BJ (cell line): ENCODE measurements around the gene FBXW7. TPM values are rescaled to one million over a fixed set of nuclear protein-coding genes. Genes with fewer than 3 reads are reported as not detected.
A peak's percentile ranks its signal among the peaks of the same experiment; 100 is the strongest.

ENCODE experiments used
- CTCF ChIA-PET: fragments of 350-600 bp; formaldehyde crosslinking; extraction: SDS; loops from one replicate; lab custom pipeline; 2021; ENCODE audit warnings: antibody characterized with exemption, inconsistent platforms; lab: Yijun Ruan, JAX
- POLR2A ChIA-PET: fragments of 300-600 bp; sonication (Branson Sonifier 250); formaldehyde crosslinking; extraction: SDS; loops from one replicate; lab custom pipeline; 2021; ENCODE audit warnings: antibody characterized with exemption; lab: Charles Lee
- DNase-seq: peaks from one replicate; pipeline ENCODE4 v3.0.0-alpha.2; 2011; ENCODE audit warnings: low read depth
- H3K27me3 ChIP-seq: 2 replicates; pipeline ENCODE4 v1.6.0; 2011; ENCODE audit warnings: low read length; ENCODE audit not compliant: control insufficient read depth, insufficient read depth
- H3K36me3 ChIP-seq: 2 replicates; pipeline ENCODE4 v1.5.1; 2011; ENCODE audit warnings: low read length; ENCODE audit not compliant: control insufficient read depth, insufficient read depth
- H3K4me3 ChIP-seq: 2 replicates; pipeline ENCODE4 v1.5.1; 2011; ENCODE audit warnings: low read depth, mild to moderate bottlenecking, control low read depth, low read length
- polyA plus RNA-seq: library from polyadenylated mRNA; depleted of rRNA; stranded (reverse); fragments of >200 nt; gene quantifications from 2 replicates; pipeline ENCODE4 v1.2.3, GENCODE V29; 2011
- TF ChIP-seq, protein P1 (sequence below): IDR thresholded peaks from 2 replicates; pipeline ENCODE4 v1.5.1; 2011; ENCODE audit warnings: low read depth, mild to moderate bottlenecking, control low read depth, inconsistent platforms, low read length, moderate library complexity; ENCODE audit not compliant: insufficient read depth

Gene FBXW7
- polyA plus RNA-seq, 1 experiment = 4.1 TPM

DNA sequence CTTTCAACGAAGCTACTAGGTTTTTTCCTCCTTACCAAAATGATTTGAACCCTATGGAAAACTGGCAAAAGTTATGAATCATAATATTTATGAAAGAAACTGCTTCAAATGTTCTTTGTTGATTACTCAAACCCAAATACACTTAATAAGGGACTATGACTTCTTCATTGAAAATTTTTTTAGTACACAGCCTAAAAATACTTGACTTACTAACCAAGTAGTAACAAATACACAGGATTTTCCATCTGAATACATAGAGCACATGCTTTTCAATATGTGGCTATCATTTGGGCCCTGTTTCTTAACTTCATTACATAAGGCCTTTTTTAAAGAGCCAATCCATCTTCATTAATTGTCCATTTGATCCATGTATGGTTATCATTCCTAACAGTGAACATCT is 171.5 kb downstream of the FBXW7 start:
- Histone ChIP-seq H3K4me3 (no peak overlapping the region), H3K36me3 (no peaks in the 10 kb centered on the region), H3K27me3 (no peaks in the 10 kb centered on the region)
- TF ChIP-seq, protein P1, sequence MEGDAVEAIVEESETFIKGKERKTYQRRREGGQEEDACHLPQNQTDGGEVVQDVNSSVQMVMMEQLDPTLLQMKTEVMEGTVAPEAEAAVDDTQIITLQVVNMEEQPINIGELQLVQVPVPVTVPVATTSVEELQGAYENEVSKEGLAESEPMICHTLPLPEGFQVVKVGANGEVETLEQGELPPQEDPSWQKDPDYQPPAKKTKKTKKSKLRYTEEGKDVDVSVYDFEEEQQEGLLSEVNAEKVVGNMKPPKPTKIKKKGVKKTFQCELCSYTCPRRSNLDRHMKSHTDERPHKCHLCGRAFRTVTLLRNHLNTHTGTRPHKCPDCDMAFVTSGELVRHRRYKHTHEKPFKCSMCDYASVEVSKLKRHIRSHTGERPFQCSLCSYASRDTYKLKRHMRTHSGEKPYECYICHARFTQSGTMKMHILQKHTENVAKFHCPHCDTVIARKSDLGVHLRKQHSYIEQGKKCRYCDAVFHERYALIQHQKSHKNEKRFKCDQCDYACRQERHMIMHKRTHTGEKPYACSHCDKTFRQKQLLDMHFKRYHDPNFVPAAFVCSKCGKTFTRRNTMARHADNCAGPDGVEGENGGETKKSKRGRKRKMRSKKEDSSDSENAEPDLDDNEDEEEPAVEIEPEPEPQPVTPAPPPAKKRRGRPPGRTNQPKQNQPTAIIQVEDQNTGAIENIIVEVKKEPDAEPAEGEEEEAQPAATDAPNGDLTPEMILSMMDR = no peak
- CTCF ChIA-PET = interaction anchor here (1.0 kb wide), 1 partner anchor 19 kb away, joined by 3 read pairs; no protein-coding TSS in a partner anchor
- no peak for DNase-seq
- POLR2A ChIA-PET = no interaction called here

DNA sequence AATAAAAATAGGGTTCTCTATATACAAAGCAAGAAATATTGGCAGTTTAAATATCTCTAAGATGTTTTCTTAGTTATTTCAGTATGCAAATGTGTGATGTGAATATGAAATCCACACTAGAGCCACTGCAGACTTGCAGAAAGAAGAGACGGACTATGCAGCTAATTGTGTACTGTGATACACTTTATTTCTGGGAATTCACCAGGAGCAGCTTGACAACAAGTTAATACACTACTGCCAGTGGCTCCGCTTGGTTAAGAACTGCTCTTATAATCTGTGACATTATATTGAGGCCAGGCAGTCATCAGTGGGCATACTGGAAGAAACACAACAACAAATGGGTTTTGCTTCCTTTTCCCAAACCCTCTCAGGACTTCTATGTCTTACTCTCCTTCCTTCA is 172.0 kb downstream of the FBXW7 start:
- POLR2A ChIA-PET = no interaction called here
- Histone ChIP-seq H3K36me3 (no peaks in the 10 kb centered on the region), H3K4me3 (no peak overlapping the region), H3K27me3 (no peaks in the 10 kb centered on the region)
- CTCF ChIA-PET = no interaction called here
- TF ChIP-seq, protein P1 = no peak
- no peak for DNase-seq

DNA sequence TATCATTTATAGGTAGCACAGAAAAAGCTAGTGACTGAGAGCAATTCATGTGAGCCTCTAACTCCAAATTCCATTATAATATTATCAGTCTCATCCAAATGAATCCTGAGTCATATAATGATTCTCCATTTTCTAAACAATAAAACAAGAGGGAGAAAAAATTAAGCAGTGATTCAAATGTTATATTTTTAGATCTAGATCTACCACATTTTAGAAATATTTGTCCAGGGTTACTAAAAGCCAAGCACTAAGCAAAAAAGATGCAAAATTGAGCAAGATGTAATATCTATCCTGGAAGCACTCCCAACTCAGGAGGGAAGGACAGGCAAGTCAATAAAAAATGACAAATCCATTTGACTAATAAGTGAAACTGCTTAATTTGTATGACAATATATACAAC is 172.8 kb downstream of the FBXW7 start:
- ChIA-PET POLR2A (no interaction called here), CTCF (no interaction called here)
- no peak overlapping the region for H3K4me3 ChIP-seq
- peak; percentile 75 for DNase-seq
- H3K36me3 ChIP-seq = no peaks in the 10 kb centered on the region
- no peaks in the 10 kb centered on the region for H3K27me3 ChIP-seq
- TF ChIP-seq, protein P1 = no peak

DNA sequence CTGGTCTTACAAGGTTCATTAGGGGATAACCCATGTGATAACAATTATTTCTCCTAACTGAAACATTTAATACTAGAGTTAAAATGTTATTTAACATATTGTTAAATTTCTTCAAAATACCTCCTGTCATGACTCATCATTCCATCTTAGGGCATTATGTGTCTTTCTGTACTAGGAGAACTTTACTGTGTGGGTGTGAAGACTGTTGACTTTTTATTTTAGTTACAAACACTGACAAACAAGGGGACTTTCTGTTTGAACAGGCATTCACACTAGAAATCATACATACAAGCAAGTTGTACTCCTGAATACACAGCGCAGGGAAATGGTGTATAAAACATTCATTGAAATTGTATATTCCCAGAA is 175.9 kb downstream of the FBXW7 start:
- POLR2A ChIA-PET = no interaction called here
- TF ChIP-seq, protein P1 = no peak
- Histone ChIP-seq H3K27me3 (no peaks in the 10 kb centered on the region), H3K4me3 (no peak overlapping the region), H3K36me3 (no peaks in the 10 kb centered on the region)
- CTCF ChIA-PET = no interaction called here
- no peak for DNase-seq

DNA sequence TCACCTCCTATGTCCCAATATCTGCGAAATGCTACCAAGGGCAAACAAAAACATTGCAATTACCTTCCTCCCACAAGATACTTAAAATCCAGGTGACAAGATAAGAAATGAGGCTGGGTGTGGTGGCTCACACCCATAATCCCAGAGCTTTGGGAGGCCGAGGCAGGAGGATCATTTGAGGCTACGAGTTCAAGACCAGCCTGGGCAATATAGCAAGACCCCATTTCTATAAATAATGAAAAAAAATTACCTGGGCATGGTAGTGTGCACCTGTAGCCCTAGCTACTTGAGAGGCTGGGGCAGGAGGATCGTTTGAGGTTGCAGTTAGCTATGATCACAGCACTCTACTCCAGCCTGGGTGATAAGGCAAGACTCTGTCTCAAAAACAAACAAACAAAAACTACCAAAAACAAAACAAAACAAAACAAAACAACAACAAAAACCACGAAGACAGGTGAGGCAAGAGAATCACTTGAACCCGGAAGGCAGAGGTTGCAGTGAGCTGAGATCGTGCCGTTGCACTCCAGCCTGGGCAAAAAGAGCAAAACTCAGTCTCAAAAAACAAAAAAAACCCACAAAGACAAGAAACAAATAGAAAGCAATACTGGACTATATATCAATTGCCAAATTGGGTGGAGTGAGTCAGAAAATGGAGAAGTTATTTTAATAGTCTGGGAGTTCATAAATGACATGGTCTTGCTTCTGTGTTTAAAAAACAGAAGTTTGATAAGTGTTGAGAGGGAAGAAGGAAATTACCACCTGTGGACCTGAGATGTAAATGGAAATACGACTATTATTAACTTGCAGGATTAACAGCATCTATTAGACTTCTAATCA is 176.5 kb downstream of the FBXW7 start:
- no peak for DNase-seq
- ChIA-PET POLR2A (no interaction called here), CTCF (interaction anchor here (0.7 kb wide), 1 partner anchor 1199 kb away, joined by 3 read pairs; no protein-coding TSS in a partner anchor)

More for the DNA sequence above, 176.5 kb downstream of the FBXW7 start:
- H3K27me3 ChIP-seq = no peaks in the 10 kb centered on the region
- H3K4me3 ChIP-seq = no peak overlapping the region
- no peaks in the 10 kb centered on the region for H3K36me3 ChIP-seq
- TF ChIP-seq, protein P1 = no peak
